ENCODE measurements around the gene TNFAIP3.
"Not testable (repeated sequence)": the region's sequence is repeated elsewhere in the genome, so short reads cannot be mapped to it uniquely, and the experiment has no call there.

The TNFAIP3 gene

GRCh38 chr6:137878029-137878428 is 11.0 kb downstream of the TNFAIP3 start:
- DNase-seq (ENCODE audit: low read depth in 4 of 4, low spot score in 1 of 4), result no peak

GRCh38 chr6:137878486-137879285 is 11.6 kb downstream of the TNFAIP3 start:
- DNase-seq (ENCODE audit: low read depth in 4 of 4, low spot score in 1 of 4), result no peak

- DNase-seq (ENCODE audit: low read depth in 4 of 4, low spot score in 1 of 4), result no peak
Observed at GRCh38 chr6:137879299-137879698, 12.2 kb downstream of the TNFAIP3 start.

GRCh38 chr6:137879885-137880745 is 13.1 kb downstream of the TNFAIP3 start:
- DNase-seq (ENCODE audit: low read depth in 4 of 4, low spot score in 1 of 4), result no peak

- no peak for DNase-seq (ENCODE audit: low read depth in 4 of 4, low spot score in 1 of 4)
Observed at GRCh38 chr6:137880746-137881521, 13.9 kb downstream of the TNFAIP3 start.

GRCh38 chr6:137881522-137881886 is 14.4 kb downstream of the TNFAIP3 start:
- DNase-seq (ENCODE audit: low read depth in 4 of 4, low spot score in 1 of 4), result no peak

- DNase-seq (ENCODE audit: low read depth in 4 of 4, low spot score in 1 of 4), result no peak
Observed at GRCh38 chr6:137882225-137882961, 15.3 kb downstream of the TNFAIP3 start.

GRCh38 chr6:137883400-137884148 is 16.5 kb downstream of the TNFAIP3 start:
- DNase-seq (ENCODE audit: low read depth in 4 of 4, low spot score in 1 of 4), result no peak

GRCh38 chr6:137884149-137884909 is 17.3 kb downstream of the TNFAIP3 start:
- DNase-seq (ENCODE audit: low read depth in 4 of 4, low spot score in 1 of 4), result no peak

GRCh38 chr6:137884910-137885229 is 17.8 kb downstream of the TNFAIP3 start:
- DNase-seq (ENCODE audit: low read depth in 4 of 4, low spot score in 1 of 4), result not testable (repeated sequence)

- not testable (repeated sequence) for DNase-seq (ENCODE audit: low read depth in 4 of 4, low spot score in 1 of 4)
Observed at GRCh38 chr6:137886226-137886625, 19.2 kb downstream of the TNFAIP3 start.

- no peak for DNase-seq (ENCODE audit: low read depth in 4 of 4, low spot score in 1 of 4)
Observed at GRCh38 chr6:137890983-137891537, 24.0 kb downstream of the TNFAIP3 start.

- no peak for DNase-seq (ENCODE audit: low read depth in 4 of 4, low spot score in 1 of 4)
Observed at GRCh38 chr6:137892271-137892708, 25.2 kb downstream of the TNFAIP3 start.

GRCh38 chr6:137893181-137893580 is 26.1 kb downstream of the TNFAIP3 start:
- DNase-seq (ENCODE audit: low read depth in 4 of 4, low spot score in 1 of 4), result no peak

GRCh38 chr6:137893726-137894125 is 26.7 kb downstream of the TNFAIP3 start:
- no peak for DNase-seq (ENCODE audit: low read depth in 4 of 4, low spot score in 1 of 4)

- not testable (repeated sequence) for DNase-seq (ENCODE audit: low read depth in 4 of 4, low spot score in 1 of 4)
Observed at GRCh38 chr6:137894378-137894777, 27.3 kb downstream of the TNFAIP3 start.

GRCh38 chr6:137894779-137895385 is 27.8 kb downstream of the TNFAIP3 start:
- no peak for DNase-seq (ENCODE audit: low read depth in 4 of 4, low spot score in 1 of 4)

GRCh38 chr6:137896647-137897046 is 29.6 kb downstream of the TNFAIP3 start:
- no peak for DNase-seq (ENCODE audit: low read depth in 4 of 4, low spot score in 1 of 4)

- DNase-seq (ENCODE audit: low read depth in 4 of 4, low spot score in 1 of 4), result no peak
Observed at GRCh38 chr6:137900815-137901214, 33.8 kb downstream of the TNFAIP3 start.

All from stimulated activated CD4-positive, alpha-beta T cell treated with anti-CD3 and anti-CD28 coated beads, Interleukin-1b, Interleukin-23, amount 100 ng/mL, for 24 hours (primary cell).